KMS-11 (cell line): Measurements from ENCODE around the gene CFTR.

Experiments used
- H2AFZ ChIP-seq: fragments of 200-600 bp; sonication (generic); 2 replicates; pipeline ENCODE4 v1.6.1; 2016; ENCODE audit warnings: antibody characterized with exemption, mixed run types, low read depth
- H3K27ac ChIP-seq: fragments of 200-600 bp; sonication (generic); 2 replicates; pipeline ENCODE4 v1.6.1; 2016; ENCODE audit warnings: mild to moderate bottlenecking, mixed run types
- H3K27me3 ChIP-seq: fragments of 200-600 bp; sonication (generic); 2 replicates; pipeline ENCODE4 v1.6.1; 2017; ENCODE audit warnings: mild to moderate bottlenecking, low read depth, mixed run types, moderate library complexity; ENCODE audit not compliant: insufficient read depth
- H3K36me3 ChIP-seq: fragments of 200-600 bp; sonication (generic); 2 replicates; pipeline ENCODE4 v1.6.1; 2017; ENCODE audit warnings: mild to moderate bottlenecking, mixed run types; ENCODE audit not compliant: insufficient read depth
- H3K4me1 ChIP-seq: fragments of 200-600 bp; sonication (generic); 2 replicates; pipeline ENCODE4 v1.6.1; 2016; ENCODE audit warnings: mild to moderate bottlenecking, low read depth, mixed run types; ENCODE audit not compliant: poor library complexity, severe bottlenecking
- H3K4me2 ChIP-seq: fragments of 200-600 bp; sonication (generic); 2 replicates; pipeline ENCODE4 v1.7.0; 2016; ENCODE audit warnings: mild to moderate bottlenecking, mixed run types
- H3K4me3 ChIP-seq: fragments of 200-600 bp; sonication (generic); IDR thresholded peaks from 2 replicates; pipeline ENCODE4 v1.6.1; 2017; ENCODE audit warnings: low read depth, low read length, mixed read lengths; ENCODE audit not compliant: insufficient read depth
- H3K79me2 ChIP-seq: fragments of 200-600 bp; sonication (generic); 2 replicates; pipeline ENCODE4 v1.6.1; 2016; ENCODE audit warnings: low read depth, mixed run types; ENCODE audit not compliant: insufficient read depth
- H3K9ac ChIP-seq: fragments of 200-600 bp; sonication (generic); 2 replicates; pipeline ENCODE4 v1.6.1; 2016; ENCODE audit warnings: mild to moderate bottlenecking, mixed run types
- H4K20me1 ChIP-seq: fragments of 200-600 bp; sonication (generic); 2 replicates; pipeline ENCODE4 v1.6.1; 2016; ENCODE audit warnings: mild to moderate bottlenecking, mixed run types; ENCODE audit not compliant: insufficient read depth
- CTCF ChIP-seq: fragments of 200-600 bp; sonication (generic); conservative IDR thresholded peaks from 2 replicates; pipeline ENCODE4 v1.6.1; 2017; ENCODE audit warnings: low read depth, mild to moderate bottlenecking, antibody characterized with exemption, low read length, moderate library complexity, mixed read lengths

CFTR gene

GRCh38 chr7:117567781-117568180 lies 88.0 kb downstream of the CFTR start:
- H3K4me3 ChIP-seq, result no peak overlapping the region
- no peak for TF ChIP-seq CTCF
- no peak overlapping the region for H2AFZ ChIP-seq

GRCh38 chr7:117572856-117573620 lies 93.2 kb downstream of the CFTR start:
- H3K79me2 ChIP-seq, result no peaks in the 10 kb centered on the region
- no peaks in the 10 kb centered on the region for H3K4me1 ChIP-seq
- no peaks in the 10 kb centered on the region for H3K27me3 ChIP-seq
- no peak overlapping the region for H2AFZ ChIP-seq
- no peak overlapping the region for H3K4me2 ChIP-seq
- no peak overlapping the region for H3K27ac ChIP-seq
- TF ChIP-seq CTCF, result no peak
- no peaks in the 10 kb centered on the region for H4K20me1 ChIP-seq
- H3K36me3 ChIP-seq, result no peaks in the 10 kb centered on the region
- H3K4me3 ChIP-seq, result no peak overlapping the region
- H3K9ac ChIP-seq, result no peak overlapping the region

More at GRCh38 chr7:117567781-117568180, 88.0 kb downstream of the CFTR start:
- Histone ChIP-seq H3K4me1 (peaks cover 21% of the 10 kb centered on the region), H3K4me2 (no peak overlapping the region), H3K79me2 (no peaks in the 10 kb centered on the region), H3K36me3 (no peaks in the 10 kb centered on the region), H4K20me1 (no peaks in the 10 kb centered on the region), H3K27me3 (no peaks in the 10 kb centered on the region), H3K9ac (no peak overlapping the region), H3K27ac (no peak overlapping the region)

- no peaks in the 10 kb centered on the region for H3K4me1 ChIP-seq
- no peak overlapping the region for H3K4me3 ChIP-seq
- H3K79me2 ChIP-seq, result no peaks in the 10 kb centered on the region
- H3K27ac ChIP-seq, result no peak overlapping the region
- H2AFZ ChIP-seq, result no peak overlapping the region
- H3K9ac ChIP-seq, result no peak overlapping the region
- H4K20me1 ChIP-seq, result no peaks in the 10 kb centered on the region
- TF ChIP-seq CTCF, result no peak
- no peaks in the 10 kb centered on the region for H3K27me3 ChIP-seq
- no peaks in the 10 kb centered on the region for H3K36me3 ChIP-seq
- no peak overlapping the region for H3K4me2 ChIP-seq
Observed at GRCh38 chr7:117581424-117581823, 101.6 kb downstream of the CFTR start.

GRCh38 chr7:117582219-117582704 lies 102.4 kb downstream of the CFTR start:
- H3K27ac ChIP-seq, result no peak overlapping the region
- no peak overlapping the region for H3K4me3 ChIP-seq
- no peaks in the 10 kb centered on the region for H3K79me2 ChIP-seq
- no peak for TF ChIP-seq CTCF
- H3K4me2 ChIP-seq, result no peak overlapping the region
- no peak overlapping the region for H3K9ac ChIP-seq
- H2AFZ ChIP-seq, result no peak overlapping the region
- H3K27me3 ChIP-seq, result no peaks in the 10 kb centered on the region
- peaks cover 5% of the 10 kb centered on the region for H3K4me1 ChIP-seq
- H4K20me1 ChIP-seq, result no peaks in the 10 kb centered on the region
- H3K36me3 ChIP-seq, result no peaks in the 10 kb centered on the region
